Mesothelial cell of epicardium (in vitro differentiated cells): Measurements from ENCODE around the gene POLR1F. TPM values are rescaled to one million over a fixed set of nuclear protein-coding genes. Genes with fewer than 3 reads are reported as not detected.
A peak's percentile ranks its signal among the peaks of the same experiment; 100 is the strongest.

Experiments used
- DNase-seq, 2 experiments: peaks; one replicate each; pipeline ENCODE4 v3.0.0; 2021; ENCODE audit warnings: low spot score in 2 of 2; ENCODE audit not compliant: unreplicated experiment in 2 of 2
- H3K27ac Mint-ChIP-seq: 2 replicates; pipeline ENCODE4 v1.8.0; 2021; ENCODE audit warnings: mixed read lengths
- H3K27me3 Mint-ChIP-seq: 2 replicates; pipeline ENCODE4 v1.8.0; 2021; ENCODE audit warnings: low read depth, mixed read lengths
- H3K36me3 Mint-ChIP-seq: 2 replicates; pipeline ENCODE4 v1.8.0; 2021; ENCODE audit warnings: mixed read lengths
- H3K4me1 Mint-ChIP-seq: 2 replicates; pipeline ENCODE4 v1.8.0; 2021; ENCODE audit warnings: mixed read lengths
- H3K4me3 Mint-ChIP-seq: 2 replicates; pipeline ENCODE4 v1.8.0; 2021; ENCODE audit warnings: mild to moderate bottlenecking, moderate library complexity, mixed read lengths
- H3K9me3 Mint-ChIP-seq: 2 replicates; pipeline ENCODE4 v1.8.0; 2021; ENCODE audit warnings: mixed read lengths
- total RNA-seq: library from RNA; stranded (reverse); gene quantifications from 3 replicates; pipeline ENCODE4 v1.2.1, GENCODE V29; 2021
- TF ChIP-seq, protein P1 (sequence below): fragments of 200-600 bp; sonication (generic); IDR thresholded peaks from one replicate; pipeline ENCODE4 v1.5.0; 2021; ENCODE audit warnings: antibody characterized with exemption; ENCODE audit not compliant: unreplicated experiment

Gene POLR1F, protein sequence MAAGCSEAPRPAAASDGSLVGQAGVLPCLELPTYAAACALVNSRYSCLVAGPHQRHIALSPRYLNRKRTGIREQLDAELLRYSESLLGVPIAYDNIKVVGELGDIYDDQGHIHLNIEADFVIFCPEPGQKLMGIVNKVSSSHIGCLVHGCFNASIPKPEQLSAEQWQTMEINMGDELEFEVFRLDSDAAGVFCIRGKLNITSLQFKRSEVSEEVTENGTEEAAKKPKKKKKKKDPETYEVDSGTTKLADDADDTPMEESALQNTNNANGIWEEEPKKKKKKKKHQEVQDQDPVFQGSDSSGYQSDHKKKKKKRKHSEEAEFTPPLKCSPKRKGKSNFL
- total RNA-seq = 13.9 to 17.6 TPM (median 16.3 TPM) in 3 replicates

GRCh38 chr7:19708397-19709248 is at the start of gene POLR1F:
TSS of gene POLR1F (minus strand) at chr7:19709037. CDS start at chr7:19709016, 21 bp downstream.
- TF ChIP-seq, protein P1, sequence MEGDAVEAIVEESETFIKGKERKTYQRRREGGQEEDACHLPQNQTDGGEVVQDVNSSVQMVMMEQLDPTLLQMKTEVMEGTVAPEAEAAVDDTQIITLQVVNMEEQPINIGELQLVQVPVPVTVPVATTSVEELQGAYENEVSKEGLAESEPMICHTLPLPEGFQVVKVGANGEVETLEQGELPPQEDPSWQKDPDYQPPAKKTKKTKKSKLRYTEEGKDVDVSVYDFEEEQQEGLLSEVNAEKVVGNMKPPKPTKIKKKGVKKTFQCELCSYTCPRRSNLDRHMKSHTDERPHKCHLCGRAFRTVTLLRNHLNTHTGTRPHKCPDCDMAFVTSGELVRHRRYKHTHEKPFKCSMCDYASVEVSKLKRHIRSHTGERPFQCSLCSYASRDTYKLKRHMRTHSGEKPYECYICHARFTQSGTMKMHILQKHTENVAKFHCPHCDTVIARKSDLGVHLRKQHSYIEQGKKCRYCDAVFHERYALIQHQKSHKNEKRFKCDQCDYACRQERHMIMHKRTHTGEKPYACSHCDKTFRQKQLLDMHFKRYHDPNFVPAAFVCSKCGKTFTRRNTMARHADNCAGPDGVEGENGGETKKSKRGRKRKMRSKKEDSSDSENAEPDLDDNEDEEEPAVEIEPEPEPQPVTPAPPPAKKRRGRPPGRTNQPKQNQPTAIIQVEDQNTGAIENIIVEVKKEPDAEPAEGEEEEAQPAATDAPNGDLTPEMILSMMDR = peak; percentile 96
- DNase-seq = peak; percentile 83 to 97
- no peaks in the 10 kb centered on the region for H3K9me3 Mint-ChIP-seq
- peaks cover 4% of the 10 kb centered on the region for H3K36me3 Mint-ChIP-seq
- peak within 1 kb of the TSS; percentile 95 for H3K27ac Mint-ChIP-seq
- H3K4me3 Mint-ChIP-seq = peak within 1 kb of the TSS; percentile 95
- peaks cover 28% of the 10 kb centered on the region for H3K4me1 Mint-ChIP-seq
- H3K27me3 Mint-ChIP-seq = peaks cover 12% of the 10 kb centered on the region

GRCh38 chr7:19754521-19755116 is 45.8 kb upstream of the POLR1F start:
- no peaks in the 10 kb centered on the region for H3K36me3 Mint-ChIP-seq
- H3K27me3 Mint-ChIP-seq = no peaks in the 10 kb centered on the region
- TF ChIP-seq, protein P1 = peak; percentile 98
- no peak for DNase-seq
- no peak overlapping the region for H3K4me3 Mint-ChIP-seq
- H3K27ac Mint-ChIP-seq = no peak overlapping the region
- H3K9me3 Mint-ChIP-seq = no peaks in the 10 kb centered on the region
- H3K4me1 Mint-ChIP-seq = peaks cover 4% of the 10 kb centered on the region

DNA sequence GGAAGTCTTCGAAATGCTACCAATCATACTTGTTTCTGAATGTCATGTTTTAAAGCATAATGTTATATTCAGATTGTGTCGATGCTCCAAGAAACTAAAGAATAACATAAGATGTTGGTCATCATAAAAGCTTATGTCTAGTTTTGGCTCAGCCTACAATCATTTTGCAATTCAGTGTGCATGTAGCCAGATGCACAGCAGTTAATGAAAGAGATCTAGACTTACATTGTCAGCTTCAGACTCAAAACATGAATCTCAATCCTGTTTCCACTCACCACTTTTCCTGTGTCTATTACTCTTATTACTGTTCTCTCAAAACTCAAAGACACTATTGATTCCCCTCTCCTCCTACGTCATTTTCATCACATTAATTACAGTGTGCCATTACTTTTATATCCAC is 43.2 kb upstream of the POLR1F start:
- no peaks in the 10 kb centered on the region for H3K36me3 Mint-ChIP-seq
- no peak for DNase-seq
- H3K4me1 Mint-ChIP-seq = peaks cover 5% of the 10 kb centered on the region
- H3K27me3 Mint-ChIP-seq = no peaks in the 10 kb centered on the region
- no peak overlapping the region for H3K27ac Mint-ChIP-seq
- TF ChIP-seq, protein P1 = no peak
- no peaks in the 10 kb centered on the region for H3K9me3 Mint-ChIP-seq
- no peak overlapping the region for H3K4me3 Mint-ChIP-seq

DNA sequence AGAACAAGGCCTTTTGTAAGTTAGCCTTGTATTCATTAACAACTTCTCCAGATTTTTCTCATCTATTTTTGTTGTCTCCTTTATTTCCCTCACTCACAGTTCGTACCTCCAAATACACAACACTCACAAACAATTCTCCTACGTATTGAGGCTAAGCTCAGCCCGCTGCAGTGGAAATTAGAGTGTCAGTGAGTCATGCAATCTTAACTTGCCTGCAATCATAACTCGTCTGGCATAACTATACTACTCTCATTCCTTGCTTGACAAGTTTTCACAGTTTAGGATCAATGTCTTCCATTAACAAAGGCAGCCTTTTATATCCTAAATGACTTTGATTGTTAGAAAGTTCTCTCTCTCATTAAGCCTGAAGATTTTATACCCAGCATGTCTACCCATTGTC is 40.8 kb upstream of the POLR1F start:
- no peak overlapping the region for H3K4me3 Mint-ChIP-seq
- no peaks in the 10 kb centered on the region for H3K9me3 Mint-ChIP-seq
- no peaks in the 10 kb centered on the region for H3K27me3 Mint-ChIP-seq
- H3K27ac Mint-ChIP-seq = no peak overlapping the region
- H3K36me3 Mint-ChIP-seq = no peaks in the 10 kb centered on the region
- TF ChIP-seq, protein P1 = no peak
- no peak for DNase-seq
- peaks cover 5% of the 10 kb centered on the region for H3K4me1 Mint-ChIP-seq

GRCh38 chr7:19747740-19748339 is 39.0 kb upstream of the POLR1F start:
- H3K4me1 Mint-ChIP-seq = peaks cover 5% of the 10 kb centered on the region
- H3K27ac Mint-ChIP-seq = no peak overlapping the region
- H3K9me3 Mint-ChIP-seq = no peaks in the 10 kb centered on the region
- no peaks in the 10 kb centered on the region for H3K36me3 Mint-ChIP-seq
- H3K27me3 Mint-ChIP-seq = no peaks in the 10 kb centered on the region
- no peak overlapping the region for H3K4me3 Mint-ChIP-seq
- TF ChIP-seq, protein P1 = peak; percentile 66
- DNase-seq = no peak
